ENCODE results near the gene FHOD3. TPM values are rescaled to one million over a fixed set of nuclear protein-coding genes. Genes with fewer than 3 reads are reported as not detected.

Gene FHOD3
- polyA plus RNA-seq, 1 experiment: 41.1 TPM

DNA sequence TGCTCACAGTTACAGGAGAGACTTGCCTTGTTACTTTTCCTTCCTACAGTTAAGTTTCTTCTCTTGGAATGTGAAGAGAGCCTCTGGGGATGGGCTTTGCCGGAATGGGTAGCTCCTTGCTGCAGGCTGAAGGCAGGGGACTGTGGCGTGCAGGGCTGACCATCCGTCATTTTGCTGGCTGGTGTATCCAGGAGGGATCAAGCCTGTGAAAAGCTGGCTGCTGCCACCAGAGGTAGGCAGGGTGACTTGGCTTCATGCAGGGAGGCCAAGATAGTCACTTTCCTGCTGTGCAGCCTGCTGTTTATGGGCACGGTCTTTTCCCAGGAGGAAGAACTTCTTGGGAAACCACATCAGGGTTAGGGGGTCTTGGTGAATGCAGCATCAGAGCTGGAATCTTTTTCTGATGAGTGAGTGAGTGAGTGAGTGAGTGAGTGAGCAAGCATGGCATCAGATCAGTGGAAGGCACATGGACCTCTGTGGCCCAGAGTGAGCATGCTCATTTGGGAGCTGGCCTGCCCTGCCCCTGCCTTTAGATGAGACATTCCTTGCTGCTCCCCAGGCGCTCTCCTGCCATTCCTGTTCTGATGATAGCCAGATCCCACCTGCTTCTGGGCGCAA lies 33.0 kb downstream of the FHOD3 start:
- peaks cover 3% of the 10 kb centered on the region for H3K27me3 ChIP-seq (ENCODE audit: control insufficient read depth, insufficient read depth, low read length)
- CTCF ChIA-PET: interaction anchor here (1.1 kb wide), 1 partner anchor 427 kb away, joined by 3 read pairs; no protein-coding TSS in a partner anchor
- POLR2A ChIA-PET: interaction anchor here (1.1 to 1.7 kb wide), 2 partner anchors 21 to 88 kb away, joined by 3 to 4 read pairs; no protein-coding TSS in a partner anchor
- TF ChIP-seq, protein P1, sequence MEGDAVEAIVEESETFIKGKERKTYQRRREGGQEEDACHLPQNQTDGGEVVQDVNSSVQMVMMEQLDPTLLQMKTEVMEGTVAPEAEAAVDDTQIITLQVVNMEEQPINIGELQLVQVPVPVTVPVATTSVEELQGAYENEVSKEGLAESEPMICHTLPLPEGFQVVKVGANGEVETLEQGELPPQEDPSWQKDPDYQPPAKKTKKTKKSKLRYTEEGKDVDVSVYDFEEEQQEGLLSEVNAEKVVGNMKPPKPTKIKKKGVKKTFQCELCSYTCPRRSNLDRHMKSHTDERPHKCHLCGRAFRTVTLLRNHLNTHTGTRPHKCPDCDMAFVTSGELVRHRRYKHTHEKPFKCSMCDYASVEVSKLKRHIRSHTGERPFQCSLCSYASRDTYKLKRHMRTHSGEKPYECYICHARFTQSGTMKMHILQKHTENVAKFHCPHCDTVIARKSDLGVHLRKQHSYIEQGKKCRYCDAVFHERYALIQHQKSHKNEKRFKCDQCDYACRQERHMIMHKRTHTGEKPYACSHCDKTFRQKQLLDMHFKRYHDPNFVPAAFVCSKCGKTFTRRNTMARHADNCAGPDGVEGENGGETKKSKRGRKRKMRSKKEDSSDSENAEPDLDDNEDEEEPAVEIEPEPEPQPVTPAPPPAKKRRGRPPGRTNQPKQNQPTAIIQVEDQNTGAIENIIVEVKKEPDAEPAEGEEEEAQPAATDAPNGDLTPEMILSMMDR (IDR thresholded peaks at IDR 0.05; ENCODE audit: low read depth, low read length): no peak
- H3K4me3 ChIP-seq (ENCODE audit: low read depth, low read length): no peak overlapping the region
- no peak for DNase-seq (ENCODE audit: low read depth, low spot score)
- H3K9me3 ChIP-seq (ENCODE audit: control insufficient read depth, insufficient read depth, low read length): no peaks in the 10 kb centered on the region
- H3K27ac ChIP-seq (ENCODE audit: low read depth, low read length): no peak overlapping the region

DNA sequence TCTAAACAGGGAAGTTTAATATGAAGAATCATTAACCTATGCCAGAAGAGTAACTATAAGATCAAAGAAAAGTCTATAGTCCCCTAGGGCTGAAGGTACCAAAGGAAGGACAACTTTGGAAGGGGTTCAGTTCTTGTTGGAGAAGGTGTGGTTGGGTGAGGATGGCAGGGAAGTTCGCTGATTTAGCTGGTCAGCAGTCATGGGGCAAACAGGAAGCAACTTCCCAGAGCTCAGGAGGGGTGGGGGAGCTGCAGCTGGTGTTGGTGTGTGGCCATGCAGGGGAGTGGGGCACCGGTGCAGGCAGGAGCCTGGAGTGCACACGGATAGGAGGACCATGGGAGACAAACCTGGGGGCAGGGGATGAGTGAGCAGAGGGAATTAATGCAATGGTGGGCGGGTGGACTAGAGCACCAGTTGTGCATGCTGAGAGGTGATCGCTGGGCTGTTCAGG lies 34.0 kb downstream of the FHOD3 start:
- DNase-seq (ENCODE audit: low read depth, low spot score): no peak
- Histone ChIP-seq H3K27me3 (ENCODE audit: control insufficient read depth, insufficient read depth, low read length) (peaks cover 3% of the 10 kb centered on the region), H3K9me3 (ENCODE audit: control insufficient read depth, insufficient read depth, low read length) (no peaks in the 10 kb centered on the region), H3K4me3 (ENCODE audit: low read depth, low read length) (no peak overlapping the region), H3K27ac (ENCODE audit: low read depth, low read length) (no peak overlapping the region)
- ChIA-PET POLR2A (interaction anchor here (1.2 kb wide), 1 partner anchor 22 kb away, joined by 4 read pairs; no protein-coding TSS in a partner anchor), CTCF (no interaction called here)
- TF ChIP-seq, protein P1 (IDR thresholded peaks at IDR 0.05; ENCODE audit: low read depth, low read length): no peak

DNA sequence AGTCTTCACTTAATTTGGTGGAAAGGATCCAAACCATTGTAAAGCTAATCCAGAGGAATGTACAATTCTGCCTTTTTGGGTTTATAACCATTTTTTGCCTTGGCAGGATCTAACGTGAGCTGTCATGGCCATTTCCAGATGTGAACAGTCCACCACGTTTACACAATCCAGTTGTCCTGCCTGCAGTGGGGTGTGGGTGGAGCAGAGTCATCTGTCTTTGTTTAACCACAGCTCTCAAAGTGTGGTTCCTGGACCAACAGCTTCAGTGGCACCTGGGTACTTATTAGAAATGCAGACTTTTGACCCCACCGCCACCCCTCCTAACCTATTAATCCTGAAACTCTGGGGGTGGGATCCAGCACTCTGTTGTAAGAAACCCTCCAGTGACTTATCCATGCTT lies 35.9 kb downstream of the FHOD3 start:
- Histone ChIP-seq H3K27me3 (ENCODE audit: control insufficient read depth, insufficient read depth, low read length) (peaks cover 3% of the 10 kb centered on the region), H3K27ac (ENCODE audit: low read depth, low read length) (peak overlapping the region; percentile 21), H3K9me3 (ENCODE audit: control insufficient read depth, insufficient read depth, low read length) (no peaks in the 10 kb centered on the region), H3K4me3 (ENCODE audit: low read depth, low read length) (no peak overlapping the region)
- DNase-seq (ENCODE audit: low read depth, low spot score): peak; percentile 59
- POLR2A ChIA-PET: interaction anchor here (0.8 kb wide), 1 partner anchor 24 kb away, joined by 6 read pairs; no protein-coding TSS in a partner anchor
- TF ChIP-seq, protein P1 (IDR thresholded peaks at IDR 0.05; ENCODE audit: low read depth, low read length): no peak
- CTCF ChIA-PET: no interaction called here

DNA sequence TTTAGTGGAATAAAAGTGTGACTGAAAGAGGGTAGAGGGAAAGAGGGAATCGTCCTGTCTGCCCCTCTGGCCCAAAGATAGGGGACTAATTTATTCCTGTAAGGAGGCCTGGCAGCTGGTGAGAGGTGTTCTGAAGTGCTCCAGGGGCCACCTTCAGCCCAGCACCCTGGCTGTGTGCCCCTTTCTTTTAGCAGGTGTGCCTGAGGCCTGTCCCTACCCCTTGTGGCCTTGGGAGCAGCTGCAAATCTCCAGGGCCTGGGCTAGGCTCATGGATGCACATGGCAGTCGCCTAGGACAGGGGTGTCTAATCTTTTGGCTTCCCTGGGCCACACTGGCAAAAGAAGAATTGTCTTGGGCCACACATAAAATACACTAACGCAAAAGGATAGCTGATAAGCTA lies 37.3 kb downstream of the FHOD3 start:
- Histone ChIP-seq H3K27me3 (ENCODE audit: control insufficient read depth, insufficient read depth, low read length) (peaks cover 3% of the 10 kb centered on the region), H3K27ac (ENCODE audit: low read depth, low read length) (no peak overlapping the region), H3K4me3 (ENCODE audit: low read depth, low read length) (no peak overlapping the region), H3K9me3 (ENCODE audit: control insufficient read depth, insufficient read depth, low read length) (no peaks in the 10 kb centered on the region)
- TF ChIP-seq, protein P1 (IDR thresholded peaks at IDR 0.05; ENCODE audit: low read depth, low read length): no peak
- CTCF ChIA-PET: interaction anchor here (0.9 to 1.0 kb wide), 2 partner anchors 38 to 77 kb away, joined by 3 read pairs; no protein-coding TSS in a partner anchor
- POLR2A ChIA-PET: no interaction called here
- no peak for DNase-seq (ENCODE audit: low read depth, low spot score)

Measured in AG04450 (cell line).